HG03342 (cell line): ENCODE results near the gene SLC35B1.
"Not testable (repeated sequence)": the region's sequence is repeated elsewhere in the genome, so short reads cannot be mapped to it uniquely, and the experiment has no call there.

Source experiments
- ATAC-seq: cut with Tn5 transposase; IDR thresholded peaks from one replicate; pipeline ENCODE4 v1.9.1; 2021; ENCODE audit warnings: mild to moderate bottlenecking, moderate library complexity; ENCODE audit not compliant: unreplicated experiment

Gene SLC35B1

DNA sequence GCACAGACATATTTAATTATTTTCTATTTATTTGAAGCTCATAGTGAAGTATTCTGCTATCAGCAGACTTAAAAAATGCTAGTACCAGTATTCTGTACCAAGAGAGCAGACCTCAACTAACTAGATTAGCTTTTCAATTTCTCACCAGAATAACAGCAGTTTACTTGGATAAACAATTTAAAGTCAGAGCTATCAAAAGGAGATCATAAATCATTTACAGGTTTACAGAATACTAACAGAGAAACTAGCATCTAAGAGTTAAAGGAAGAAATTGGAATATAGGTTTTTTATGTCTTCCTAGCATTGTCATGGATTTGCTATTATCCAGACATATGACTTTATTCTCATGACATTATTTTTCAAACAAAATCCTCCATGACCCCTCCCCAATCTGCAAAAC, 33.3 kb downstream of the SLC35B1 start:
- no peak for ATAC-seq

DNA sequence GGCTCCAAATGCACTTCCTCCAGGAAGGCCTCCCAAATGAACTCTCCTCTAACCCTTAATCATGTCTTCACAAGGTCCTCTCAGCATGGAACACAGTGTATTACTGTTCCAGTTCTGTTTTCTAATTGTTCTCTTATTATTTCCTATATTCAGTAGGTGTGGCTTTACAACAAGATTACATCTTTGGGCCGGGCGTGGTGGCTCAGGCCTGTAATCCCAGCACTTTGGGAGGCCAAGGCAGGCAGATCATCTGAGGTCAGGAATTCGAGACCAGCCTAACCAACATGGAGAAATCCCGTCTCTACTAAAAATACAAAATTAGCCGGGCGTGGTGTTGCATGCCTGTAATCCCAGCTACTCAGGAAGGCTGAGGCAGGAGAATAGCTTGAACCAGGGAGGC, 34.1 kb downstream of the SLC35B1 start:
- ATAC-seq, result not testable (repeated sequence)

DNA sequence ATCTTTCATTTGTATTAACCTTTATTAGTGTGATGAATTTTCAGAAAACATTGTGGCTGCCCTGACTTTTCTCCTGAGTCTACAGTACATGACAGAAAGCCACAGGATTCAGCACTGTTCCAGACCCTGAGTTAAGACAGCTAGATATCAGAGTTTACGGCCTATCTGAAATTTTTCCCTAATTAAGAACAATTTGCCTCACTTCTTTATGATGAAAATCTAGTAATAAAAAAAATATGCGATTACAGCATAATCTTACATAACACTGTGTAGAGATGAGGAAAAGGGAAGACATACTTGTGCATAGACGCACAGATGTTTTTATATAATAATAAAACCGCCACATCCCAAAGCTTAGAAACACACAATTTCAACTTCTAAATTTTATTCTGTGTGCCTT, 37.1 kb downstream of the SLC35B1 start:
- ATAC-seq, result no peak

DNA sequence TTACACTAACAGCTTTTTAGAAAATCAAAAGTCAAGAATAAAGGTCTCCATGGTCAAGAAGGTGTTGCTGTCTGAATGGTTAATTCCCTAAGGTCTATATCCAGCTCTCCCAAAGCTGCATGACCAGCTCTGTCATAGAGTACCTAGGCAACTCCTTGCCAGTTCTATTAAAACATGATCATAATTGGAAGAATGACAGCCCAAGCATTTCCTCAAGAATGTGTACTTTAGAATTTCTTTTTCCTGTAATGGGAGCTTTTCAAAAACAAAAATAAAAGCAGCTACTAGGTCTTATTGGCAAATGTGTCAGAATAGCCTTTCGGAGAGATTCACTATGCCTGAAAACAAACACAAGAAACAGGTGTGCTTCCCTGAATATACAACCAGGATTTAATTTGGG, 37.8 kb downstream of the SLC35B1 start:
- no peak for ATAC-seq

DNA sequence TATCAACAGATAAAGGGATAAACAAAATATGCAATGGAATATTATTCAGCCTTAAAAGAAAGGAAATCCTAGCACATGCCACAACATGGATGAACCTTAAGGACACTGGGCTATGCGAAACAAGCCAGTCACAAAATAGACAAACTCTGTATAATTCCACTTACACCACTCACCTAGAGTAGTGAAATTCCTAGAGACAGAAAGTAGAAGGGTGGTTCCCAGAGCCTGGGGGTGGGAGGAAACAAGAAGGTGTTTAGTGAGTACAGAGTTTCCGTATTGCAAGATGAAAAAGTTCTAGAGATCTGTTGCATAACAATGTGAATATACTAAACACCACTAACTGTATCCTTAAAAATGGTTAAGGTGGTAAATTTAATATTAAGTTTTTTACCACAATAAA, 39.9 kb downstream of the SLC35B1 start:
- no peak for ATAC-seq

DNA sequence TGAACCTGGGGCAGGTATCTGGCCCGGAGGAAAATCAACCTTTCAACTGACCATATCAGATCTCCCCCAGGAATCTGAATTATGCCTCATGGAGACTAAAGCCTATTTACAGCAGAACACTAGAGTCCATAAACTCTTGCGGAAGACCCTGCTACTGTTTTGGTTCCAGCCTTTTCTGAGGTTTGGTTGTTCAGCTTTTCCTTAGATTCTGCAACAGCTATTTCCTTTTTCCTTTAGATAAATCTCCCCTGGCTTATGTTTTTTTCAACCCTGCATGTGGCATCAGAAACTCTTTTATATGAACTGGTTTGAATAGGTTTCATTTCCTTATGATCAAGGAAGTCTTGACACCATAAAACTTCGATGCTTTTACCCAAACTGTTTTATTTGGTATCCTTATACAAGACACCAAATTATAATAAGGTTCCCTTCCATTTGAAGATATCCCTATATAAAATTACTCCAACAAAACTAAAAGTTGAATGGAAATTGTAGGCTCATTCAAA, 43.0 kb downstream of the SLC35B1 start:
- no peak for ATAC-seq

DNA sequence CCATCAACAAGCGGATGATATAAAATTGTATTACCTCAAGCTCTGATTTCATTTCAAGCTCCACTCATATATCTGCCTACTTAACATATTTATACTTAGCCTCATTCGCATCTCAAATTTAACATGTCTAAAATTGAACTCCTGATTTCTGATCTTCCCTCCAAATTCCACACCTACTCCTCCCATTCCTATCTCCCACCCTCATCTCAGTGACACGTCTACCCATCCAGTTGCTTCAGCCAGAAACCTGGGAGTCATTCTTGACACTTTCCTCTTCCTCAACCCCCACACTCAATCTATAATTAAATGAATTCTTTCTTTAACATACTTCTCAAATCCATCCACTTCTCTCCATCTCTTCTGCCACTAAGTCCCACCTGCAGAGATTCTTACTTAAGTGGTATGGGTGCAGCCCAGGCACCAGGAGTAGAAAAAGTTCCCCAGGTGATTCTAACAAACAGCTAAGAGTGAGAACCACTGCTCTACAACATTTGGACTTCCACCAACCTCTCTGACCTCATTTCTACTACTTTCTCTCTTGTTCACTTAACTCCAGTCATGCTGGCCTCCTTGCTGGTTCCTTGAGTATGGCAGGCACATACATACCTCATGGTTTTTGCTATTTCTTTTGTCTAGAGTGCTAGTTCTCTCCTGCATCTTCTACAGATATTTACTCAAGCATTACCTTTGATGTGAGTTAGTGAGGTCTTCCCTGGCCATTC, 47.9 kb downstream of the SLC35B1 start:
- ATAC-seq, result no peak

DNA sequence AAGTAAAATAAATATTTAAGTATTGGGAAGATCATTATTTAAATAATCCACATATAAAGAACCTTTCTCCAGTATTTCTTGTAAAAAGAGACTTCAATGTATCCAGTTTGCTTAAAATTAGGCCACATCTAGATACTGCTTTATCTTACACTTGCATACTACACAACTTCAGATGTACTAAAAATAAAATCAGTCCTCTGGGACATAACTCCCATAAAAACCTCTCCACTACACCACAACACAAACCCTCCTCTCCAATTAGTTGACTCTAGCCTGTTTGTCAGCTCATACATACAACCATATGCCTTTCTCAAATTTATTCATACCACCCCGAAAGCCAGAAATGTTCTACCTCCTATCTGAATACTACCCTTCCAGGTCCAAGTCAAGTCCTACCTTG, 51.5 kb downstream of the SLC35B1 start:
- ATAC-seq, result no peak
